ENCODE data around the gene TRH.

The TRH gene

GRCh38 chr3:129958755-129959154 is 15.8 kb upstream of the TRH start:
- ChIA-PET CTCF (no interaction called here), POLR2A (ENCODE audit: low non-redundant PET) (no interaction called here)
- no peak overlapping the region for H3K27ac ChIP-seq
- no peak for TF ChIP-seq CTCF (conservative IDR thresholded peaks at IDR 0.05; ENCODE audit: low read depth)
- no peak for DNase-seq (ENCODE audit: low spot score)

GRCh38 chr3:129961141-129961541 is 13.4 kb upstream of the TRH start:
- TF ChIP-seq CTCF (conservative IDR thresholded peaks at IDR 0.05; ENCODE audit: low read depth) = no peak
- POLR2A ChIA-PET (ENCODE audit: low non-redundant PET) = no interaction called here
- CTCF ChIA-PET = interaction anchor here (0.7 to 1.2 kb wide), 2 partner anchors 18 to 143 kb away, joined by 3 to 5 read pairs; no protein-coding TSS in a partner anchor
- H3K27ac ChIP-seq = no peak overlapping the region
- DNase-seq (ENCODE audit: low spot score) = no peak

GRCh38 chr3:129962600-129962999 is 11.9 kb upstream of the TRH start:
- no peak for DNase-seq (ENCODE audit: low spot score)
- TF ChIP-seq CTCF (conservative IDR thresholded peaks at IDR 0.05; ENCODE audit: low read depth) = no peak
- ChIA-PET POLR2A (ENCODE audit: low non-redundant PET) (no interaction called here), CTCF (no interaction called here)
- no peak overlapping the region for H3K27ac ChIP-seq

- DNase-seq (ENCODE audit: low spot score) = no peak
- no peak for TF ChIP-seq CTCF (conservative IDR thresholded peaks at IDR 0.05; ENCODE audit: low read depth)
- no peak overlapping the region for H3K27ac ChIP-seq
- ChIA-PET CTCF (interaction anchor here (0.7 kb wide), 1 partner anchor 370 kb away, joined by 3 read pairs; no protein-coding TSS in a partner anchor), POLR2A (ENCODE audit: low non-redundant PET) (no interaction called here)
Observed at GRCh38 chr3:129965937-129966336, 8.6 kb upstream of the TRH start.

- POLR2A ChIA-PET (ENCODE audit: low non-redundant PET) = no interaction called here
Observed at GRCh38 chr3:129966876-129967275, 7.6 kb upstream of the TRH start.

GRCh38 chr3:129967761-129968160 is 6.8 kb upstream of the TRH start:
- DNase-seq (ENCODE audit: low spot score) = no peak
- POLR2A ChIA-PET (ENCODE audit: low non-redundant PET) = no interaction called here
- CTCF ChIA-PET = no interaction called here

More at GRCh38 chr3:129966876-129967275, 7.6 kb upstream of the TRH start:
- no peak overlapping the region for H3K27ac ChIP-seq
- no peak for TF ChIP-seq CTCF (conservative IDR thresholded peaks at IDR 0.05; ENCODE audit: low read depth)
- CTCF ChIA-PET = no interaction called here
- DNase-seq (ENCODE audit: low spot score) = no peak

More at GRCh38 chr3:129967761-129968160, 6.8 kb upstream of the TRH start:
- TF ChIP-seq CTCF (conservative IDR thresholded peaks at IDR 0.05; ENCODE audit: low read depth) = no peak
- H3K27ac ChIP-seq = no peak overlapping the region

Measured in RWPE1 (cell line).